NCI-H1694 (cell line): ENCODE data around the gene IL1RAPL1.

Experiments
- DNase-seq: peaks from one replicate; lab custom pipeline; 2025; lab: John Stamatoyannopoulos, UW

Gene IL1RAPL1

GRCh38 chrX:29792335-29792734 lies 1205.1 kb downstream of the IL1RAPL1 start:
- DNase-seq, result no peak

- DNase-seq, result no peak
These were observed 1209.9 kb downstream of the IL1RAPL1 start for GRCh38 chrX:29797156-29797555.

GRCh38 chrX:29798469-29798868 lies 1211.2 kb downstream of the IL1RAPL1 start:
- no peak for DNase-seq

GRCh38 chrX:29813174-29813573 lies 1225.9 kb downstream of the IL1RAPL1 start:
- no peak for DNase-seq

- DNase-seq, result no peak
These were observed 1237.1 kb downstream of the IL1RAPL1 start for GRCh38 chrX:29824176-29824906.

GRCh38 chrX:29826742-29827141 lies 1239.5 kb downstream of the IL1RAPL1 start:
- no peak for DNase-seq

GRCh38 chrX:29834311-29834710 lies 1247.1 kb downstream of the IL1RAPL1 start:
- no peak for DNase-seq

- no peak for DNase-seq
These were observed 1247.5 kb downstream of the IL1RAPL1 start for GRCh38 chrX:29834764-29835163.

- DNase-seq, result no peak
These were observed 1254.5 kb downstream of the IL1RAPL1 start for GRCh38 chrX:29841750-29842149.

GRCh38 chrX:29842552-29842951 lies 1255.3 kb downstream of the IL1RAPL1 start:
- no peak for DNase-seq

- no peak for DNase-seq
These were observed 1264.8 kb downstream of the IL1RAPL1 start for GRCh38 chrX:29851857-29852605.

GRCh38 chrX:29852767-29853166 lies 1265.5 kb downstream of the IL1RAPL1 start:
- DNase-seq, result no peak

GRCh38 chrX:29858714-29859113 lies 1271.5 kb downstream of the IL1RAPL1 start:
- DNase-seq, result no peak

- DNase-seq, result no peak
These were observed 1275.0 kb downstream of the IL1RAPL1 start for GRCh38 chrX:29862126-29862677.

GRCh38 chrX:29867971-29868370 lies 1280.7 kb downstream of the IL1RAPL1 start:
- DNase-seq, result no peak

- no peak for DNase-seq
These were observed 1282.6 kb downstream of the IL1RAPL1 start for GRCh38 chrX:29869837-29870236.

GRCh38 chrX:29870608-29871007 lies 1283.4 kb downstream of the IL1RAPL1 start:
- DNase-seq, result no peak

GRCh38 chrX:29872831-29873230 lies 1285.6 kb downstream of the IL1RAPL1 start:
- DNase-seq, result no peak

- no peak for DNase-seq
These were observed 1289.5 kb downstream of the IL1RAPL1 start for GRCh38 chrX:29876733-29877132.

- DNase-seq, result no peak
These were observed 1293.7 kb downstream of the IL1RAPL1 start for GRCh38 chrX:29880977-29881376.

- DNase-seq, result no peak
These were observed 1302.8 kb downstream of the IL1RAPL1 start for GRCh38 chrX:29890004-29890403.

- no peak for DNase-seq
These were observed 1303.5 kb downstream of the IL1RAPL1 start for GRCh38 chrX:29890646-29891200.

GRCh38 chrX:29902004-29902403 lies 1314.8 kb downstream of the IL1RAPL1 start:
- DNase-seq, result no peak
